GM12875 (cell line): ENCODE measurements around the gene PRKAR2B.

Experiments used
- H3K4me3 ChIP-seq: one replicate; pipeline ENCODE4 v1.5.1; 2011; ENCODE audit warnings: low read depth, low read length, control low read depth
- TF ChIP-seq, protein P1 (sequence below): IDR thresholded peaks from 2 replicates; pipeline ENCODE4 v1.5.1; 2011; ENCODE audit warnings: low read depth, mild to moderate bottlenecking, control low read depth, inconsistent platforms, low read length, moderate library complexity, borderline replicate concordance; ENCODE audit not compliant: insufficient read depth

PRKAR2B gene

DNA sequence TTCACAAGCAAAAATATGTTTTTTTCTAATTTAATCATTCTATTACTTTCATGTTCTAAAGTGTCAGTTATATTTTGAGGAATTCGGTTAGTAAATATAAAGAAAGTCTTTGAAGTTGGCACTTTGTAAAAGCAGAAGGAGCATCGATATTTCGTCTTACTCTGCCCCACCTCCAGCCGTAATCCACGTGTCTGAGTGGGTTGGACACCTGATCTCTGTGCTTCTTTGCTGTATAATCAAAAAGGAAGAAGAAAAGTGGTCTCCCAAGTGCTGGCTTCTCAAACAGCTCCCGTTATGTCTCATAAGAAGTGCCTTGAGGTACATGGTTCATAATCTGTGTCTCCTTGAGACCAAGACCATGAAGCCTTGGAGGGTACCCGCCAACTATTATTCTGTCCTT is 19.8 kb downstream of the PRKAR2B start:
- no peak overlapping the region for H3K4me3 ChIP-seq
- TF ChIP-seq, protein P1, sequence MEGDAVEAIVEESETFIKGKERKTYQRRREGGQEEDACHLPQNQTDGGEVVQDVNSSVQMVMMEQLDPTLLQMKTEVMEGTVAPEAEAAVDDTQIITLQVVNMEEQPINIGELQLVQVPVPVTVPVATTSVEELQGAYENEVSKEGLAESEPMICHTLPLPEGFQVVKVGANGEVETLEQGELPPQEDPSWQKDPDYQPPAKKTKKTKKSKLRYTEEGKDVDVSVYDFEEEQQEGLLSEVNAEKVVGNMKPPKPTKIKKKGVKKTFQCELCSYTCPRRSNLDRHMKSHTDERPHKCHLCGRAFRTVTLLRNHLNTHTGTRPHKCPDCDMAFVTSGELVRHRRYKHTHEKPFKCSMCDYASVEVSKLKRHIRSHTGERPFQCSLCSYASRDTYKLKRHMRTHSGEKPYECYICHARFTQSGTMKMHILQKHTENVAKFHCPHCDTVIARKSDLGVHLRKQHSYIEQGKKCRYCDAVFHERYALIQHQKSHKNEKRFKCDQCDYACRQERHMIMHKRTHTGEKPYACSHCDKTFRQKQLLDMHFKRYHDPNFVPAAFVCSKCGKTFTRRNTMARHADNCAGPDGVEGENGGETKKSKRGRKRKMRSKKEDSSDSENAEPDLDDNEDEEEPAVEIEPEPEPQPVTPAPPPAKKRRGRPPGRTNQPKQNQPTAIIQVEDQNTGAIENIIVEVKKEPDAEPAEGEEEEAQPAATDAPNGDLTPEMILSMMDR: no peak

DNA sequence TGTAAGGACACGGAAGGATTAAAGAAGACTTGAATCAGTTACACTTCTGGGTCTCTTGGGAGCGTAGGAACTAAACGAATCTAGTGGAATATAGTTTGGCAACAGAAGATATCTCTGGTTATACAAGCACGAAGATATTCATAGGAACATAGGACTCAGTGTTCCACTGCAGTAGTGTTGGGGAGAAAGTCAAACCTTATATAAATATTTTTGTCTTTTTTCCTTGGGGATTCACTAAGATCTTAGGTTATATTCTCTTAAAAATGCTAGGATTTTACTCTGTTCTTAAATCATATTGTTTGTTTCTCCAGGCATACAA is 21.4 kb downstream of the PRKAR2B start:
- H3K4me3 ChIP-seq: no peak overlapping the region
- TF ChIP-seq, protein P1: no peak

DNA sequence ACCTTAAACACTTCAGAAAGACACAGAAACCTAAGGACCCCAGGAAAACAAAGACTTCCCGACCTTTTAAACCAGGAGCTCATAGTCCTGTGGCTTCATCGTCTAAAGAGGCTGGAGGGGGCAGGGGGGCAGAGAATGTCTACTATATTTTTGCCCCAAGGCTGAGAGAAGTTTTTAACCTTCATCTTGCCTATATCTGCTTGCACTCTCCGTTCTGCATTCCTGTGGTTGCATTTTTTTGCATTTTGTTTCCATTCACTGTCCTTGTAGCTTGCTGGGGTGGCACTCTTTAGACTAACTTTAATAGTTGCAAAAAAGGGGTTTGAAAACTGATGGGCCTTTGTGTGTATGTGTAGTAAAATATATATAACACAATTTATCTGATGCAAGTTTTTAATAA is 23.7 kb downstream of the PRKAR2B start:
- TF ChIP-seq, protein P1: no peak
- no peak overlapping the region for H3K4me3 ChIP-seq

DNA sequence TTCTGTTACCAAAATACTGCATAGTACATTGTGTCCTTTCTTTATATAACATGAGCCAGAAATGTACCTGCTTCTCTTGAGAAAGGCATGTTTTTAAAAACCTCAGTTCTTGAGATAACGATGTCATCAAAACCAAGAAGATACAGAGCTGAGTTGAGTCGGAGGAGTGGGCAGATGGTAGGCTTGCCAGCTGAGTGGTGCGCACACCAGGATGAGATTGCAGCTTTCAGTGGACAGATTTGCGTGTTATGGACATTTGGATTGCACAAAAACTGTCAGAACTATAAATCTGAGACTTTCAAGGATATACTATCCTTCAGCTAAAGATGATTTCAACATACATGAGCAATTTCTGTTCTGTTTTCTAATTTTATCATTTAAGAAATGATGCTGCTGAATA is 25.0 kb downstream of the PRKAR2B start:
- no peak overlapping the region for H3K4me3 ChIP-seq
- TF ChIP-seq, protein P1: no peak

DNA sequence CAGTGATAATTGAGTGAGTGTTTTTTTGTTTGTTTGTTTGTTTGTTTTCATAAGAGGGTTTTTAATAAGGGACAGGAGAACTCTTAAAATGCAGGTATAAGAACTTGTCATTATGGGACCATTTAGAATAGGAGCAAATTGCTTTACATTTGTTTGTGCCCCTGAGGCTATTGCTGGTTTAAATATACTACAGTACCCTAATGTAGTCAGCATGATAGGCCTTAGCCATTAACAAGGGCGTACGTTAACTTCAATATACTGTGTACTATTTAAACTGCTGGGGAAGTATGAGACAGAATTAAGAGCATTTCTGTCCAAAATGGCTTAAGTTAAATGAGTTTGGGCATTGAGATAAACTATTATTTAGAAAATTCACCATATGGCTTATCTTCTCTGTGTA is 26.2 kb downstream of the PRKAR2B start:
- no peak overlapping the region for H3K4me3 ChIP-seq
- TF ChIP-seq, protein P1: no peak

DNA sequence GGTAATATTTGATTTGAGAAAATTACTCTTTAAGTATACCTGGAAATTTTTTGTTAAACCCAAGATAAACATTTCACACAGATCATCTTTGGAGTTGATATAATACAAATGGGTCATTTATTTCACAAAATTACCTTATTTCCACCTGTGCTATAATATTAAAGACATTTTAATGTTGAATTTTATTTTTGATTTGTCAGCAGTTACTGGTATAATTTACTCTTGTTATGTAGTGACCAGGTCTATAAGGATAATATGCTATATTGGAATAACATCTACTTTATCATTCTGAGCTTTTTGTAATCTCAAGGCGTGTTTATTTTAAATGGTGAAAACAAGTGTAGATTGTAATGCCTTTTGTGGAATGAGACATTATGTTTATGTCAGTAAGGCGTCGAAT is 26.6 kb downstream of the PRKAR2B start:
- TF ChIP-seq, protein P1: no peak
- H3K4me3 ChIP-seq: no peak overlapping the region

DNA sequence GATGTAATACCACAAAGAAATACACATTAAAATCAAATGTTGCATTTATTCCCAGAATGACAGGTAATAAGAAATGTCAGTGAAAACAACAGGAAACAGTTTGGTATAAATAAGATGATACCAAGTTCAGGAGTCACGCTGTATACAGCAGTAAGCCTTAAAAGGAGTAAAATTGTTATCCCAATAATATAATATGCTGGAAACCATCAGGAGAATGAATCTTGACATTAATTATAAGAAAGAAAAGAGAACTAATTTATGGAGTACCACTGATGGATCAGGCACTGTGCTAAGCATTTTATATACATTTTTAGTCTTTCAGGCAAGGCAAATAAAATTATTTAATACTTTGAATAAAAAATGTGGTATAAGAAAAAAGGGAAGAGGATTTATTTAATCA is 27.6 kb downstream of the PRKAR2B start:
- H3K4me3 ChIP-seq: no peak overlapping the region
- TF ChIP-seq, protein P1: no peak
